Gastrocnemius medialis (tissue), 4 donors: ENCODE results near the gene DNAJA3.

Source experiments
- POLR2A ChIP-seq, 2 donors: fragments of 450-650 bp; IDR thresholded peaks; one replicate each; pipeline ENCODE4 v1.6.1; 2017; ENCODE audit warnings: antibody characterized with exemption in 2 of 2, mild to moderate bottlenecking in 2 of 2, moderate library complexity in 2 of 2
- TF ChIP-seq, protein P1 (sequence below), 5 experiments: fragments of 450-650 bp in 3 of 5; fragments of 200-600 bp in 2 of 5; sonication (generic) in 2 of 5; IDR thresholded peaks in 4 of 5; conservative IDR thresholded peaks in 1 of 5; 1 replicate in 4 of 5; 2 replicates in 1 of 5; pipeline ENCODE4 v1.5.1; 2016 to 2019; ENCODE audit warnings: antibody characterized with exemption in 5 of 5, mild to moderate bottlenecking in 3 of 5, moderate library complexity in 3 of 5

- TF ChIP-seq, protein P1, sequence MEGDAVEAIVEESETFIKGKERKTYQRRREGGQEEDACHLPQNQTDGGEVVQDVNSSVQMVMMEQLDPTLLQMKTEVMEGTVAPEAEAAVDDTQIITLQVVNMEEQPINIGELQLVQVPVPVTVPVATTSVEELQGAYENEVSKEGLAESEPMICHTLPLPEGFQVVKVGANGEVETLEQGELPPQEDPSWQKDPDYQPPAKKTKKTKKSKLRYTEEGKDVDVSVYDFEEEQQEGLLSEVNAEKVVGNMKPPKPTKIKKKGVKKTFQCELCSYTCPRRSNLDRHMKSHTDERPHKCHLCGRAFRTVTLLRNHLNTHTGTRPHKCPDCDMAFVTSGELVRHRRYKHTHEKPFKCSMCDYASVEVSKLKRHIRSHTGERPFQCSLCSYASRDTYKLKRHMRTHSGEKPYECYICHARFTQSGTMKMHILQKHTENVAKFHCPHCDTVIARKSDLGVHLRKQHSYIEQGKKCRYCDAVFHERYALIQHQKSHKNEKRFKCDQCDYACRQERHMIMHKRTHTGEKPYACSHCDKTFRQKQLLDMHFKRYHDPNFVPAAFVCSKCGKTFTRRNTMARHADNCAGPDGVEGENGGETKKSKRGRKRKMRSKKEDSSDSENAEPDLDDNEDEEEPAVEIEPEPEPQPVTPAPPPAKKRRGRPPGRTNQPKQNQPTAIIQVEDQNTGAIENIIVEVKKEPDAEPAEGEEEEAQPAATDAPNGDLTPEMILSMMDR (IDR thresholded peaks at IDR 0.05 in 4 of 5, conservative IDR thresholded peaks at IDR 0.05 in 1 of 5) = no peak
- no peak for TF ChIP-seq POLR2A (IDR thresholded peaks at IDR 0.05)
Observed at GRCh38 chr16:4437366-4437765, 11.7 kb downstream of the DNAJA3 start.
